Cardiac septum (tissue), 1 donor: ENCODE data around the gene SERTAD1. TPM values are rescaled to one million over a fixed set of nuclear protein-coding genes. Genes with fewer than 3 reads are reported as not detected.

Source experiments
- DNase-seq: peaks from one replicate; pipeline ENCODE4 v3.0.0-alpha.2; 2020; ENCODE audit warnings: low spot score
- intact Hi-C: fragments of 100-400 bp; cut with DNase I; formaldehyde crosslinking; loops from one replicate; pipeline ENCODE4 v1.14.0; 2022
- total RNA-seq: library from RNA; stranded (reverse); fragmentation: NEBNext Ultra II Directional; extraction: Animal tissue kit (Norgen Biotek cat#: 25700); gene quantifications from one replicate; pipeline ENCODE4 v1.2.1, GENCODE V29; 2021
- donor health status: DM: no; HTN: no; CAD: no.

Gene SERTAD1
- total RNA-seq, 1 donor from 2014 or later: 16.7 TPM

DNA sequence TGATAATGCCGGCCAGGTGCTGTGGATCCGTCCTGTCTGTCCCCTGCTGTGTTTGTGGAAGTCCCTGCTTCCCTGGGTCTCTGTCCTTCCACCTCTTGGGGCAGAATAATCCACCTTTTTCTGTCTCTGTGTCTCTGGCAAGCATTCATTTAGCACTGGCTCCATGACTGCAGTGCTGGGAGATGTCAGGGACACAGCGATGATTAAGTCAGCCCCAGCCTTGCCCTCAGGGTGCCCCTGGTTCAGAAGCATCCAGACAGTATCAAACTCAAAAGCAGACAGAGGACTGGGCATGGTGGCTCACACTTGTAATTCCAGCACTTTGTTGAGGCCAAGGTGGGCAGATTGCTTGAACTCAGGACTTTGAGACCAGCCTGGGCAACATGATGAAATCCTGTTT, 37.3 kb downstream of the SERTAD1 start:
- intact Hi-C loops: no loop called here
- no peak for DNase-seq

DNA sequence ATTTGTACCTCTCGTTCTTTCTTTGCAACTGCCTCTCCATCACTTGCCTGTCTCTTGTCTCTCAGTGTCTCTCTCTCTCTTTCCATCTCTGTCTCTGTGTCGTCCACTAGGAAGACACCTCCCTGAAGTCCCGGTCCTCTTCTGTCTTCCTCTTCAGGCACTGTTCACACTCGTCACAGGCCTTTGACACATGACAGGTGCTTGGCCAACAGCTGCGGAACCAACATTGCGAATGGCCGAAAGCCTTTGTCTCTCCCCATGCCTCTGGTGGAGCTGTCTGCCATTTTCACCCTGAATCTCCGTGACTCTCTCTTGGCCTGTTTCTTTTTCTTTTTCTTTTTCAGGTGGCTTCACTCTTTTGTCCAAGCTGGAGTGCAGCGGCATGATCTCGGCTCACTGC, 38.6 kb downstream of the SERTAD1 start:
- intact Hi-C loops: no loop called here
- no peak for DNase-seq

DNA sequence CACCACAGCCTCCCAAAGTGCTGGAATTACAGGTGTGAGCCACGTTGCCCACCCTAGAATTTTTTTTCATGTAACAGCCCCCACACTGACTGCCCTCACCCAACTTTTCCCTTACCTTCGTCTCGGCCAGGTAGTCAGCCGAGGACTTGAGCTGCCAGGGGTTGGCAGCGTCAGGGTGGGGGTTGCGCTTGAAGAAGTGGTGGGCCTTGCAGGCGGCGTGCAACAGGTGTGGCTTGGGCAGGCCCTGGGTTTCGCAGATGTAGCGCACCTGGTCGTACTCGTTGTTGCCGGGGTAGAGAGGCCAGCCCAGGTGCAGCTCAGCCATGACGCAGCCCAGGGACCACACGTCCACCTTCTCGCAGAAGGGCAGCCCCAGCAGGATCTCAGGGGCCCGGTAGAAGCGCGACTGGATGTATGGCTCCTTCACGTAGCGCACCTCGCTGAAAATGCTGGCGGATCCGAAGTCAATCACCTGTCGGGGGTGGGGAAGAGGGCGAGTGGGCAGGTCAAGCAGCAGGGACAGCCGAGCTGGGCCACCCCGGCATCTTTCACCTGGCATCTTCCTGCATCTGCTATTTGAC, 42.0 kb downstream of the SERTAD1 start:
- intact Hi-C loops: no loop called here
- DNase-seq: no peak

DNA sequence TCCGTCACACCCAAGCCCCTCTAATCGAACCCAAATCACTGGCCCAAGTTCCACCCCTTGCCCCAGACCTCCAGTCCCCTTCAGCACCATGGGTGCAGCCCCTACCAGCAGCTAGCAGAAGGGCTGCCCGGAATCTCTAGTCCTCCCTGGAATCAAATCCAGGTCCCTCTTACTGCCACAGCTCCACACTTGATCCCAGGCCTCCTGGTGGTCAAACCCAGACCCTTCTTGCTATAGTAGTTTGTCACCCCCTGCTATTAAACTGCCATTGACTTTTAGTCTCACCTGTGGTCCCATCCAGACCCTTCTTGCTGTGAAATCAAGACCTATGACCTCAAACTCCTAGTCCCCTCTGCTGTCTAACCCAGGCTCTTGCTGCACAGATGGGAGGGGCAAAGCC, 44.5 kb downstream of the SERTAD1 start:
- intact Hi-C loops: no loop called here
- no peak for DNase-seq

DNA sequence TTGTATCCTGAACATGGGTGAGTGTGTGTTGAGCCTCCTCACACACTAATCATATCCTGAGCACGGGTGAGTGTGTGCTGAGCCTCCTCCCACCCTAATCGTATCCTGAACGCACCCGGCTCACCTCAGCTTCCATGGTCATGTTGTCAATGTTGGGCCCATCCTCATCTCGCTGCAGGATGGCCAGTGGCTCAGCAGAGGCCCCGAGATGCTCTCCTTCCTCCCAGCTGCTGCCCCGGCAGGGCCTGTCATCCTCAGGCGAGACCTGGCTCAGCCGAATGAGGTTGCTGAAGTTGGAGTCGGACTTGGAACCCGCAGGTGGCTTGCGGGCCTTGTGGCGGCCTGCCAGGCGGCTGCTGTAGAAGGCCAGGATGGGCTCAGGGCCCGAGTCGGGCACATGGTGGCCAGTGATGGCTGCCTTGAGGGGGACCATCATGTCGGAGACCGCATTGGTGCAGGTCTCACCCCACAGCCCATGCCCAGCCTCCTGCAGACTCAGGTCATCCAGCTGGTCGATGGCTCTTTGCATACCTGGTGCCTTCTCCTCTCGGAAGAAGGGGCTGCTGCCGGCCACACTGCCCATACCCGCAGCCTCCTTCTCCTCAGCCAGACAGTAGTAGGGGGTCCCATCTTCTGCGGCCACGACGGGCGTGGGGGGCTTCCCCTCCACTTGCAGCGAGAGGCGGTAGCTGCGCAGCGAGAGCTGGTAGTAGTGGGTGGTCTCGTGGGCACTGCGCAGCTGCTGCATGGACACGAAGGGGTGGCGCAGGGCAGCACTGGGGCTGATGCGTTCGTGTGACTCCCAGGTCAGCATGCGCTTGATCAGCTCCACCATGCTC, 45.4 kb downstream of the SERTAD1 start:
- DNase-seq: no peak
- intact Hi-C loops: no loop called here

DNA sequence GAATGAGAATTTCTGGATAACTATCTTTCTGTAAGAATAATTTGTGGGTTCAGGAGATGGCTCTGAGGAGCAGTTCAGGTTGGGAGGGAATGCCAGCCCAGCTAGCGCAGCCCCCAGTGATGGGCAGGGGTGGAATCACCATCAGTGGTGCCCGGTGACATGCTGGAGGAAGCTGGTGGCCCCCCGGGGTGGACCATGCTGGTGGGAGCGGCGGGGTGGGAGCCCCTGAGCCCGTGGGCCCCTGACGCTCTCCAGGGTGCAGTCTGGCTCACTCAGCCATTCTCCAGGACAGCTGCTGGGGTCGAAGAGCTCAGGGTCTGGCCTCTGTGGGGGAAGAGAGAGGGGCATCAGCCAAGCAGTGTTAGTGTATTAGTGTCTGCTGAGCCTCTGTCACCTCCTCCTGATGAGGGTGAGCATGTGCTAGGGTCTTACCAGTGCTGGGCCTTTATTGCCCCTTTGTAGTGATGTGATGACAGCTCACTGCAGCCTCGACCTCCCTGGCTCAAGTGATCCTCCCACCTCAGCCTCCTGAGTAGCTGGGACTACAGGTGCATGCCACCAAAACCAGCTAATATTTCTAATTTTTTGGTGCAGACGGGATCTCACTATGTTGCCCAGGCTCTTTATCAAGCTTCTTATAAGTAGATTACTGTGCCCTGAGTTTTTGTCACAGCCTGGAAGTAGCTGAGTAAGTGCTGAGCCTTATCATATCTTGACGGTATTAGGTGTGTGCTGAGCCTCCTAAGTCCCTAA, 46.2 kb downstream of the SERTAD1 start:
- intact Hi-C loops: no loop called here
- no peak for DNase-seq

DNA sequence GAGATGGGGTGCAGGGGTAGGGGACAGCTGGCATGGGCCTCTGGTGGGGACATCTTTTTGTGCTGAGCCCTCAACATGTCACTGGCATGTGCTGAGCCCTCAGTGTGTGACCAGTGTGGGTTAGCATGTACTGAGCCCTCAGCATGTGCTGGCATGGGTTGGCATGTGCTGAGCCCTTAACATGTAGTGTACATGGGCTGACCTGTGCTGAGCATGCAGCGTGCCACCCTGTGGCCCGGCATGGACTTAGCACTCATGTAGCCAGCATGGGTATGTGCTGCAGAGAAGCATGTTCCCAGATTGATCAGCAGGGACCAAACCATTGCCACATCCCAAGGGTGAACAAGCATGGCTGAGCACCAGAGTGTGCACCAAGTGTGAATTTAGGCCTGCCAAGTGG, 47.3 kb downstream of the SERTAD1 start:
- intact Hi-C loops: no loop called here
- DNase-seq: no peak

DNA sequence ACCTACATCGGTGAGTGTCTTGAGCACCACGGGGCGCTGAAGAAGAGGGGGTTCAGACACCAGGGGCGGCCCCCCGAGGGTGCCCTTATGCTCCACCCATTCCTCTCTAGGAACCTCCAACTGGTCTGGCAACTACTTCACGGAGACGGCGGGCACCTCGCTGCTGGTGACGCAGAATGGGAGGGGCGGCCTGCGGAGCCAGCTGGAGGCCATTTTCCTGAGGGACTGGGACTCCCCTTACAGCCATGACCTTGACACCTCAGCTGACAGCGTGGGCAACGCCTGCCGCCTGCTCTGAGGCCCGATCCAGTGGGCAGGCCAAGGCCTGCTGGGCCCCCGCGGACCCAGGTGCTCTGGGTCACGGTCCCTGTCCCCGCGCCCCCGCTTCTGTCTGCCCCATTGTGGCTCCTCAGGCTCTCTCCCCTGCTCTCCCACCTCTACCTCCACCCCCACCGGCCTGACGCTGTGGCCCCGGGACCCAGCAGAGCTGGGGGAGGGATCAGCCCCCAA, 47.9 kb downstream of the SERTAD1 start:
- intact Hi-C loops: no loop called here
- DNase-seq: no peak

DNA sequence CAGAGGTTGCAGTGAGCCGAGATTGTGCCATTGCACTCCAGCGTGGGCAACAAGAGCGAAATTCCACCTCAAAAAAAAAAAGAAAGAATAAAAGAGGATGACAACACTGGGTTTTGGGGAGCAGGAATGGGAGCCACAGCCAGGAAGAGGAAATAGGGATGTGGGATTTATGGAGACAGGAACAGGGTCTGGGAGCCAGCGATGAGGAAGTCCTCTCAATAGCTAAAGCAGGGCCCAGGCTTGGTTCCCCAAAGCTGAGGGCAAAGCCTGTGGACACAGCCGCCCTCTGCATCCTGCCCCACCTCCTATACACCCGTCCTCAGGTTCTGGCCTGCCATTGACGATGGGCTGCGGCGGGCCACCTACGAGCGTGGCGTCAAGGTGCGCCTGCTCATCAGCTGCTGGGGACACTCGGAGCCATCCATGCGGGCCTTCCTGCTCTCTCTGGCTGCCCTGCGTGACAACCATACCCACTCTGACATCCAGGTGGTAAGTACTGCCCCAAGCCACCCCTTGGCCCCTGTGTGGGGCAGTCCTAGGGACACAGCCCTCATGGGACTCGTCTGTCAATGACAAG, 49.4 kb downstream of the SERTAD1 start:
- DNase-seq: no peak
- intact Hi-C loops: no loop called here

DNA sequence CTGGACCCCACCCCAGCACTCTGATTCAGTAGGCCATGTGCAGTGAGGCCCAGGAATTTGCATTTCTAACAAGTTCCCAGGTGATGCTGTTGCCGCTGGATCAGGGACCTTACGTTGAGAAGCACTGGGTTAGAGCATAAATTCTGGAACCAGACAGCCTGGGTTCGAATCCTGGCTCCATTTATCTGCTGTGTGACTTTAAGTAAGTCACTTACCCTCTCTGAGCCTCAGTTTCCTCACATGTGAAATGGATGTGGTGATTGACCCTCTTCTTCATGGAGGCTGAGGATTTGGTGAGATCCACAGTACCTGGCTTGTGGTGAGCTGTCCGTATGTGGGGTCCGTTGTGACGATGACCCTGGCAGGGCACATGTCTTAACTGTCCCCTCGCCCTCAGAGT, 51.7 kb downstream of the SERTAD1 start:
- intact Hi-C loops: no loop called here
- DNase-seq: no peak

DNA sequence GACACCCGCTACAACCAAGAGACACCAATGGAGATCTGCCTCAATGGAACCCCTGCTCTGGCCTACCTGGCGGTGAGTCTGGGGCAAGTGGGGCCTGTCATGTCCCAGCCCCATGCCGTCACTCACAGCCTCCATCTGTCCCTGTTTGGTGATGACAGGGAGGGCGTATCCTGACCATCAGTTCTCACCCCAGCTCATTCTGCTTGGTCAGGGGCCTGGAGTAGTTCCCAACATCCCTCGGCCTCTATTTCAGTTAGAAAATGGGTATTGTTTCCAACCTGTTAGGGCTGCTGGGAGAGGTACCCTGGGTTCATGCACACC, 54.0 kb downstream of the SERTAD1 start:
- DNase-seq: no peak
- intact Hi-C loops: no loop called here

Other genes with a start within 250 kb of the SERTAD1 start
- 17.6 TPM for gene MAP3K10, start 234.6 kb downstream of the SERTAD1 start, total RNA-seq
- not detected for gene TTC9B, start 207.6 kb downstream of the SERTAD1 start, total RNA-seq
- 0.32 TPM for gene CCNP, start 199.3 kb downstream of the SERTAD1 start, total RNA-seq
- 116 TPM for gene AKT2, start 140.6 kb downstream of the SERTAD1 start, total RNA-seq
- gene C19orf47, start 77.6 kb downstream of the SERTAD1 start, total RNA-seq: 135 TPM
- 163 TPM for gene PLD3, start 77.3 kb downstream of the SERTAD1 start, total RNA-seq
- 0.08 TPM for gene HIPK4, start 35.8 kb downstream of the SERTAD1 start, total RNA-seq
- 3.5 TPM for gene PRX, start 12.6 kb downstream of the SERTAD1 start, total RNA-seq
- gene SERTAD3, start 18.3 kb upstream of the SERTAD1 start, total RNA-seq: 33.9 TPM
- gene BLVRB, start 39.8 kb upstream of the SERTAD1 start, total RNA-seq: 81.6 TPM
- gene SPTBN4, start 41.0 kb upstream of the SERTAD1 start, total RNA-seq: 5.1 TPM
- 28.6 TPM for gene SHKBP1, start 150.9 kb upstream of the SERTAD1 start, total RNA-seq
- gene LTBP4, start 175.4 kb upstream of the SERTAD1 start, total RNA-seq: 216 TPM